HG02678 (cell line): Measurements from ENCODE around the gene NUF2.
"Not testable (repeated sequence)": the region's sequence is repeated elsewhere in the genome, so short reads cannot be mapped to it uniquely, and the experiment has no call there.

Experiments used
- ATAC-seq: cut with Tn5 transposase; IDR thresholded peaks from one replicate; pipeline ENCODE4 v1.9.1; 2021; ENCODE audit warnings: mild to moderate bottlenecking, moderate library complexity; ENCODE audit not compliant: unreplicated experiment

Gene NUF2

GRCh38 chr1:163321311-163322305 is at the start of gene NUF2:
Gene NUF2 (plus strand): TSS chr1:163321954. CDS start chr1:163326052, 4,098 bp downstream.
- ATAC-seq: peak; percentile 95

- ATAC-seq: no peak
These were observed 47.9 kb upstream of the NUF2 start for GRCh38 chr1:163273766-163274441.

GRCh38 chr1:163275222-163275621 is 46.5 kb upstream of the NUF2 start:
- no peak for ATAC-seq

- no peak for ATAC-seq
These were observed 43.2 kb upstream of the NUF2 start for GRCh38 chr1:163278602-163279001.

- ATAC-seq: not testable (repeated sequence)
These were observed 36.9 kb upstream of the NUF2 start for GRCh38 chr1:163284867-163285266.

GRCh38 chr1:163290025-163290640 is 31.6 kb upstream of the NUF2 start:
- ATAC-seq: no peak

GRCh38 chr1:163291461-163291860 is 30.3 kb upstream of the NUF2 start:
- no peak for ATAC-seq

GRCh38 chr1:163292153-163292552 is 29.6 kb upstream of the NUF2 start:
- ATAC-seq: not testable (repeated sequence)

- ATAC-seq: not testable (repeated sequence)
These were observed 28.3 kb upstream of the NUF2 start for GRCh38 chr1:163293497-163293896.

GRCh38 chr1:163295949-163296348 is 25.8 kb upstream of the NUF2 start:
- ATAC-seq: no peak

- ATAC-seq: no peak
These were observed 25.1 kb upstream of the NUF2 start for GRCh38 chr1:163296504-163297263.

- ATAC-seq: no peak
These were observed 23.4 kb upstream of the NUF2 start for GRCh38 chr1:163298365-163298764.

- no peak for ATAC-seq
These were observed 21.2 kb upstream of the NUF2 start for GRCh38 chr1:163300568-163300967.

GRCh38 chr1:163303561-163303960 is 18.2 kb upstream of the NUF2 start:
- ATAC-seq: no peak

GRCh38 chr1:163305441-163305840 is 16.3 kb upstream of the NUF2 start:
- ATAC-seq: no peak

GRCh38 chr1:163307479-163308171 is 14.1 kb upstream of the NUF2 start:
- ATAC-seq: no peak

GRCh38 chr1:163308811-163309210 is 12.9 kb upstream of the NUF2 start:
- ATAC-seq: no peak

GRCh38 chr1:163315773-163316374 is 5.9 kb upstream of the NUF2 start:
- ATAC-seq: no peak

GRCh38 chr1:163320891-163321290 is 863 bp upstream of the NUF2 start:
- ATAC-seq: no peak

- not testable (repeated sequence) for ATAC-seq
These were observed 1.6 kb downstream of the NUF2 start for GRCh38 chr1:163323339-163323738.
